GM21447 (cell line): ENCODE data around the gene CPNE4.

ENCODE experiments used
- ATAC-seq: cut with Tn5 transposase; IDR thresholded peaks from one replicate; pipeline ENCODE4 v1.9.1; 2021; ENCODE audit not compliant: unreplicated experiment

Gene CPNE4

DNA sequence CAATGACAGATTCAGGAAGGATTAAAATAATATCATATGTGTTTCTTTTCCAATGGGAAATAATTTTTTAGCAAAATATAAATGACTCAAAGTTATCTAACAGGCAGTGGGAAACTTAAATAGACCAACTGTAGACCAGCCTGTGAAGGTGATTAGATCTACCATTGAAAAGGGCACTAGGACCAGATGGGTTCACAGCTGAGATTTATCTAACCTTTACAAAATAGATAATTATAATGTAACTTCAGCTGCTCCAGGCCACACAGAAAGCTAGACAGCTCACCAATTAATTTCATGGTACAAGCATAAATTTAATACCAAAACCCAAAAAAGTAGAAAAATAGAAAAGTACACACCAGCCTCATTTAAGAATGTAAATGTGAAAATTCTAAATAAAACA lies 291.7 kb downstream of the CPNE4 start:
- ATAC-seq = no peak

GRCh38 chr3:131739211-131739610 lies 295.6 kb downstream of the CPNE4 start:
- no peak for ATAC-seq

DNA sequence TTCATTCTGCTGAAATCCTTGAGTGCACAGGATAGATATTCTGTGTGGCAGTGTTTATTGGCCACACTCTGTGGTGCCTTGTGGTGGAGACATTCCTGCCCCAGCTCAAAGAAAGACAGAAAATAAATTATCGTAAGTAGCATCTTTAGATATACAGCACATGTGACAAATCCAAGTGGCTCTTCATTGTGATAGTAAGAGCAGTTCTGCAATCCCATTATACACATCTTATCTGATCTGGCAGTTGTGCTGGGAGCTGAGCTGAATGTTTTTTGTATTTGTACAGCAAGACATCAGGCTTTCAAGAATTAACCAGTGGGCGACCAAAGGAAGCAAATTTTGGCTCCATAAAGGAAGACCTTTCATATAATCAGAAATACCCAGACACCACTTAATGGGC lies 296.7 kb downstream of the CPNE4 start:
- no peak for ATAC-seq

- no peak for ATAC-seq
Observed at GRCh38 chr3:131735544-131735943, 299.3 kb downstream of the CPNE4 start.

GRCh38 chr3:131735116-131735515 lies 299.7 kb downstream of the CPNE4 start:
- no peak for ATAC-seq

- ATAC-seq = no peak
Observed at GRCh38 chr3:131733086-131733841, 301.6 kb downstream of the CPNE4 start.

GRCh38 chr3:131731709-131732108 lies 303.1 kb downstream of the CPNE4 start:
- no peak for ATAC-seq

DNA sequence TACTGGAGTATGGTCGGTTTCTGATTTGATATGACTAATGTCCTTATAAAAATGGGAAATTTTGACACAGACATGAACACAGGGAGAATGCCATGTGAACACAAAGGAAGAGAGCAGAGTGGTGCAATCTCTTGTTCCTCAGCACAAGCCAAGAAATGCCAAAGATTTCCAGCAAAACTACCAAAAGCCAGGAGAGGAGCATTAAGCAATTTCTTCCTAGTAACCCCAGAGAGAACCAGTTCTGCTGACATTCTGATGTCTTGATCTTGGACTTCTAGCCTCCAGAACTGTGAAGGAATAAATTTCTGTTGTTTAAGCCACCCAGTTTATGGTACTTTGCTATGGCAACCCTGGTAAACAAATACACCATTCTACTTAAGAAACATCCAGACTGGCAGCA lies 304.2 kb downstream of the CPNE4 start:
- no peak for ATAC-seq

DNA sequence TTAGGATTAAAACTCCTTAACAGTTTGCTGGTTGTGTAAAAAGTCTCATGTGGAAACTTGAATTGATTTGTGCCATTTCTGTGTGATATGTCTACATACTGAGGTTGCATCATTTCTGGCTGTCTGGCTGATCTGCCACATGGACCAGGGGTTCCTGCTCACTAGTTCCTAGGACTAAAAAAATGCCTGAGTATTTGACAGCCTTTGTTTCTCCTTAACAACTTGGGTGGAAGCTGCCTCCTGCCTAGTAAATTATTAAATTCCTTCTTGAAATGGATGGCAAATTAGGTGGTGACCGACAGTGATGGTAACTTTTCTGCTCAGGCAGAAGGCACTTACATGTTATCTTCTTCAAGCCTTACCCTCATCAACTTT lies 305.2 kb downstream of the CPNE4 start:
- ATAC-seq = no peak

GRCh38 chr3:131728898-131729642 lies 305.7 kb downstream of the CPNE4 start:
- ATAC-seq = no peak

- ATAC-seq = no peak
Observed at GRCh38 chr3:131725414-131725813, 309.4 kb downstream of the CPNE4 start.

DNA sequence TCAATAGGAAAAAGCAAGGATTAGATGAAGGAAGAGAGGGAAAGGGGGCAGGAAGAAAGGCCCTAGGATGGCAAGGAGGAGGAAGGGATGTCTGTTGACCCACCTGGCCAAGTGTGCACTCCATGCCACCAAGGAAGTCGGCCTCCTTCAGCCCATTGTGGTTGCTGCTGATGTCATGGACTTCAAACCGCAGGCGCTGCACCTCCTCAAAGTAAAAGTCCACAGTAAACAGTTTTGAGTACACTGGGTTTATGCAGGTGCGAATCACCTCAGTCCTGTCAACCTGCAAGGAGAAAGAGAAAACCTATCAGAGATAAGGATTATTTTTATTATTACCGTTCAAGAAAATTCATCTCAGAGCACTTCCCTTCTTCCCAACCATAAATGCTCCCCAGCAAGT lies 311.5 kb downstream of the CPNE4 start:
- no peak for ATAC-seq

DNA sequence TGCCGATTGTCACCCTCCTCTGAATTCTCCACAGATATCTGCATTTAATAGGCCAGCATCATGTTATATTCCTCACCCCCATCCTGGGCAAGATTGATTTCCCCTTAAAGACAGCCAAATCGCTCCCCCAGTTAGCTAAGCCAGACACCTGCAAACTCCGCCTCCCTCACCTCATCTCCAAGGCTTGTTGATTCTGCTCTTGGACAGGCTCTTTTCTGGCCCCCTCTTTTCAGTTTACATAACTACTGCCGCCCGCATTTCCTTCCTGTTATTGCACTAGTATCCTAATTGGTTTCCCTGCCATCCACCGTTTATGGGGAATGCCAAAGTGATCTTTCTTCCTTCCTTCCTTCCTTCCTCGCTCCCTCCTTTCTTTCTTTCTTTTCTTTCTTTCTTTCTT lies 317.3 kb downstream of the CPNE4 start:
- ATAC-seq = no peak

GRCh38 chr3:131716943-131717342 lies 317.9 kb downstream of the CPNE4 start:
- no peak for ATAC-seq

- ATAC-seq = no peak
Observed at GRCh38 chr3:131716007-131716406, 318.8 kb downstream of the CPNE4 start.

- ATAC-seq = peak; percentile 95
Observed at GRCh38 chr3:131714585-131715220, 320.1 kb downstream of the CPNE4 start.

- ATAC-seq = no peak
Observed at GRCh38 chr3:131713416-131714123, 321.2 kb downstream of the CPNE4 start.

DNA sequence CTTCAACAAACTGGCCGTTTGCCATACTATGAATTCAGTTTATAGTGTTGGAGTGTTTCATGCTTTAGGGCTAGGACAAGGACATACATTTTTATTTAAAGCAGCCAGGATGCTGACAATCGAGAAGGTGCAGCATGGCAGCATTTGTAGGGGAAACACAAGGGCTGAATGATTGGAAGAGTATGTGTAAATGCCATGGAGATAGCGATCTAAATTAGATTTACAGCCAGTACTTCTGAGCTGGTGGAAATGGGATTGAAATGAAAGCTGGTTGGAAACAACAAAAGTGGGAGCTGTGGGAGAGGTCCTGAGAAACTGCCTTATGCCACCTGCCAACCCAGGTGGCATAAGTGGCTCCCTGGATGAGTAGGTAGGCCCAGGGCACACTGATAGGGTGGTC lies 322.2 kb downstream of the CPNE4 start:
- no peak for ATAC-seq

DNA sequence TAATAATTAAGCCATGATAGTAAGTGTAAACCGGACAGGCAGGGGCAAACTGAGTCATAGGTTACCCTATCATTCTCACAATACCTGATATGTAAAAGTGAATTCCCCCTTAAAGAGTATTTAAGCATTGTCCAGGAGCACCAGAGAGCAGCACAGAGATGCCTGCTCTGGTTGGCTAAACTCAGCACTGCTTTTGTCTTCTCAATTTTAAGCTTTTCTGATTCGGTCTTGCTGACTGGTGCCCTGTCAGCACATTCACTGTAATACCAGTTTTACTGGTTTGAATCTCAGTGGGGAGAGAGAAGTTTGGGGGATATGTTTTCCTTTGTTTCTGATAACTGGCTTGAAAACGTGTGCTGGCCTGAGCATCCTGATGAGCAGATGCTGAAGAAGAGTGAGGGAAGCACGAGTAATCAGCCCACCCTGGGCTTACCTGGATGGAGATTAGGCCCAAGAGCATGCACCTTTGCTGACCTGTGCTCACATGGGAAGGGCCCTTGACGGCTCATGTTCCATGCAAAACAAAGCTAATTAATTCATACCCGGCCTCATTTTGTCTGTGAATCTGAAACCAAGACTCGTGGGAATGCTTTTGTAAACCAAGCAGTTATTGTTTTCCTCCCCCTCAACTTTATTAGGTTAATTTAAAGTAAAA lies 323.6 kb downstream of the CPNE4 start:
- no peak for ATAC-seq

DNA sequence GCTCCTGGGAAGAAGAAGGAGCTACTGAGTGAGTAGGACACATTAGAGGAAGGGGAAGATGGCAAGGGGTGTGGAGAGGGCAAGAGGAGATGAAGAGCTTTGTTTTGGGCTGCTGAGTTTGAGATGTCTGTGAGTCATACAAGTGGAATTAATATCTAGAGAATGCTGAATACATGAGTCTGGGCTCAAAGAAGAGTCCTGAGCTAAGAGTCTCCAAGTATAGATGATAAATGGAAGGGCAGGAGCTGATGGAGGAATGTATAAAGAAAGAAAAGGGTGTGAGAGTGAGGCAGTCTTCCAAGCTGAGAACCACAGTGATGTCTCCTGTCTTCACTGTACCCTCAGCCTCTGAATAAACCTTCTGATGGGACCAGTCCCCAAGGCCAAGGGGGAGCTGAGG lies 326.6 kb downstream of the CPNE4 start:
- ATAC-seq = no peak

- peak; percentile 83 for ATAC-seq
Observed at GRCh38 chr3:131705558-131706051, 329.2 kb downstream of the CPNE4 start.
